ENCODE results near the gene STX4.

Gene STX4

GRCh38 chr16:31083556-31083955 lies 50.2 kb downstream of the STX4 start:
- no peak overlapping the region for H3K4me2 ChIP-seq (ENCODE audit: low read length)
- no peak overlapping the region for H3K4me3 ChIP-seq (ENCODE audit: low read length)
- no peaks in the 10 kb centered on the region for H3K9me3 ChIP-seq (replicated peaks; ENCODE audit: low read length)
- no peaks in the 10 kb centered on the region for H3K27me3 ChIP-seq (ENCODE audit: control insufficient read depth, insufficient read depth, low read length)
- H3K9ac ChIP-seq (ENCODE audit: low read depth, low read length): no peak overlapping the region
- peaks cover 17% of the 10 kb centered on the region for H3K4me1 ChIP-seq (ENCODE audit: control insufficient read depth, insufficient read depth, low read length)
- H3K36me3 ChIP-seq (ENCODE audit: insufficient read depth, low read length): peaks cover 56% of the 10 kb centered on the region

GRCh38 chr16:31083981-31084380 lies 50.6 kb downstream of the STX4 start:
- no peak overlapping the region for H3K9ac ChIP-seq (ENCODE audit: low read depth, low read length)
- peaks cover 56% of the 10 kb centered on the region for H3K36me3 ChIP-seq (ENCODE audit: insufficient read depth, low read length)
- no peak overlapping the region for H3K4me2 ChIP-seq (ENCODE audit: low read length)
- peaks cover 17% of the 10 kb centered on the region for H3K4me1 ChIP-seq (ENCODE audit: control insufficient read depth, insufficient read depth, low read length)
- no peaks in the 10 kb centered on the region for H3K9me3 ChIP-seq (replicated peaks; ENCODE audit: low read length)
- H3K4me3 ChIP-seq (ENCODE audit: low read length): no peak overlapping the region
- no peaks in the 10 kb centered on the region for H3K27me3 ChIP-seq (ENCODE audit: control insufficient read depth, insufficient read depth, low read length)

GRCh38 chr16:31084584-31085302 lies 51.4 kb downstream of the STX4 start:
- H3K9me3 ChIP-seq (replicated peaks; ENCODE audit: low read length): no peaks in the 10 kb centered on the region
- peaks cover 17% of the 10 kb centered on the region for H3K4me1 ChIP-seq (ENCODE audit: control insufficient read depth, insufficient read depth, low read length)
- H3K4me2 ChIP-seq (ENCODE audit: low read length): no peak overlapping the region
- no peaks in the 10 kb centered on the region for H3K27me3 ChIP-seq (ENCODE audit: control insufficient read depth, insufficient read depth, low read length)
- H3K9ac ChIP-seq (ENCODE audit: low read depth, low read length): no peak overlapping the region
- H3K36me3 ChIP-seq (ENCODE audit: insufficient read depth, low read length): peaks cover 56% of the 10 kb centered on the region
- H3K4me3 ChIP-seq (ENCODE audit: low read length): no peak overlapping the region

GRCh38 chr16:31085411-31085810 lies 52.1 kb downstream of the STX4 start:
- Histone ChIP-seq H3K27me3 (ENCODE audit: control insufficient read depth, insufficient read depth, low read length) (no peaks in the 10 kb centered on the region), H3K36me3 (ENCODE audit: insufficient read depth, low read length) (peaks cover 53% of the 10 kb centered on the region), H3K9me3 (replicated peaks; ENCODE audit: low read length) (no peaks in the 10 kb centered on the region), H3K4me3 (ENCODE audit: low read length) (no peak overlapping the region), H3K4me2 (ENCODE audit: low read length) (peak overlapping the region; percentile 17), H3K4me1 (ENCODE audit: control insufficient read depth, insufficient read depth, low read length) (peaks cover 17% of the 10 kb centered on the region), H3K9ac (ENCODE audit: low read depth, low read length) (no peak overlapping the region)

- H3K9me3 ChIP-seq (replicated peaks; ENCODE audit: low read length): no peaks in the 10 kb centered on the region
- no peak overlapping the region for H3K9ac ChIP-seq (ENCODE audit: low read depth, low read length)
- no peak overlapping the region for H3K4me3 ChIP-seq (ENCODE audit: low read length)
- H3K4me1 ChIP-seq (ENCODE audit: control insufficient read depth, insufficient read depth, low read length): peaks cover 22% of the 10 kb centered on the region
- peaks cover 53% of the 10 kb centered on the region for H3K36me3 ChIP-seq (ENCODE audit: insufficient read depth, low read length)
- H3K27me3 ChIP-seq (ENCODE audit: control insufficient read depth, insufficient read depth, low read length): no peaks in the 10 kb centered on the region
- peak overlapping the region; percentile 17 for H3K4me2 ChIP-seq (ENCODE audit: low read length)
Measured at GRCh38 chr16:31085873-31086628, 52.7 kb downstream of the STX4 start.

GRCh38 chr16:31086629-31086906 lies 53.2 kb downstream of the STX4 start:
- Histone ChIP-seq H3K4me1 (ENCODE audit: control insufficient read depth, insufficient read depth, low read length) (peaks cover 22% of the 10 kb centered on the region), H3K9ac (ENCODE audit: low read depth, low read length) (no peak overlapping the region), H3K4me2 (ENCODE audit: low read length) (no peak overlapping the region), H3K27me3 (ENCODE audit: control insufficient read depth, insufficient read depth, low read length) (no peaks in the 10 kb centered on the region), H3K9me3 (replicated peaks; ENCODE audit: low read length) (no peaks in the 10 kb centered on the region), H3K36me3 (ENCODE audit: insufficient read depth, low read length) (peaks cover 52% of the 10 kb centered on the region), H3K4me3 (ENCODE audit: low read length) (no peak overlapping the region)

- Histone ChIP-seq H3K36me3 (ENCODE audit: insufficient read depth, low read length) (peaks cover 51% of the 10 kb centered on the region), H3K4me2 (ENCODE audit: low read length) (no peak overlapping the region), H3K9ac (ENCODE audit: low read depth, low read length) (no peak overlapping the region), H3K27me3 (ENCODE audit: control insufficient read depth, insufficient read depth, low read length) (no peaks in the 10 kb centered on the region), H3K4me1 (ENCODE audit: control insufficient read depth, insufficient read depth, low read length) (peaks cover 21% of the 10 kb centered on the region), H3K9me3 (replicated peaks; ENCODE audit: low read length) (no peaks in the 10 kb centered on the region), H3K4me3 (ENCODE audit: low read length) (no peak overlapping the region)
Measured at GRCh38 chr16:31087481-31087880, 54.1 kb downstream of the STX4 start.

- Histone ChIP-seq H3K9ac (ENCODE audit: low read depth, low read length) (no peak overlapping the region), H3K36me3 (ENCODE audit: insufficient read depth, low read length) (peaks cover 52% of the 10 kb centered on the region), H3K4me1 (ENCODE audit: control insufficient read depth, insufficient read depth, low read length) (peaks cover 25% of the 10 kb centered on the region)
Measured at GRCh38 chr16:31087971-31088370, 54.6 kb downstream of the STX4 start.

GRCh38 chr16:31088459-31089183 lies 55.3 kb downstream of the STX4 start, which contains the start of gene PRSS53:
Gene PRSS53, minus strand, starts transcription at chr16:31088943. Its CDS starts 134 bp downstream, at chr16:31088809.
- Histone ChIP-seq H3K9ac (ENCODE audit: low read depth, low read length) (no peak within 1 kb of the TSS), H3K36me3 (ENCODE audit: insufficient read depth, low read length) (peaks cover 49% of the 10 kb centered on the region)

More at GRCh38 chr16:31087971-31088370, 54.6 kb downstream of the STX4 start:
- H3K27me3 ChIP-seq (ENCODE audit: control insufficient read depth, insufficient read depth, low read length): no peaks in the 10 kb centered on the region
- H3K4me2 ChIP-seq (ENCODE audit: low read length): no peak overlapping the region
- no peaks in the 10 kb centered on the region for H3K9me3 ChIP-seq (replicated peaks; ENCODE audit: low read length)
- H3K4me3 ChIP-seq (ENCODE audit: low read length): no peak overlapping the region

GRCh38 chr16:31089199-31089598 lies 55.8 kb downstream of the STX4 start:
- Histone ChIP-seq H3K36me3 (ENCODE audit: insufficient read depth, low read length) (peaks cover 44% of the 10 kb centered on the region), H3K9me3 (replicated peaks; ENCODE audit: low read length) (no peaks in the 10 kb centered on the region), H3K4me3 (ENCODE audit: low read length) (no peak overlapping the region), H3K4me2 (ENCODE audit: low read length) (no peak overlapping the region), H3K9ac (ENCODE audit: low read depth, low read length) (no peak overlapping the region), H3K4me1 (ENCODE audit: control insufficient read depth, insufficient read depth, low read length) (peaks cover 25% of the 10 kb centered on the region), H3K27me3 (ENCODE audit: control insufficient read depth, insufficient read depth, low read length) (no peaks in the 10 kb centered on the region)

More at GRCh38 chr16:31088459-31089183, 55.3 kb downstream of the STX4 start, which contains the start of gene PRSS53:
- H3K4me2 ChIP-seq (ENCODE audit: low read length): no peak within 1 kb of the TSS
- H3K4me1 ChIP-seq (ENCODE audit: control insufficient read depth, insufficient read depth, low read length): peaks cover 25% of the 10 kb centered on the region
- H3K4me3 ChIP-seq (ENCODE audit: low read length): no peak within 1 kb of the TSS
- no peaks in the 10 kb centered on the region for H3K27me3 ChIP-seq (ENCODE audit: control insufficient read depth, insufficient read depth, low read length)
- H3K9me3 ChIP-seq (replicated peaks; ENCODE audit: low read length): no peaks in the 10 kb centered on the region

Measured in skeletal muscle satellite cell (primary cell).